HG03575 (cell line): ENCODE measurements around the gene ROR2.

Experiments used
- ATAC-seq: cut with Tn5 transposase; IDR thresholded peaks from one replicate; pipeline ENCODE4 v1.9.1; 2021; ENCODE audit not compliant: unreplicated experiment, insufficient number of reproducible peaks, low FRiP score; ENCODE audit errors: extremely low read depth

The ROR2 gene

DNA sequence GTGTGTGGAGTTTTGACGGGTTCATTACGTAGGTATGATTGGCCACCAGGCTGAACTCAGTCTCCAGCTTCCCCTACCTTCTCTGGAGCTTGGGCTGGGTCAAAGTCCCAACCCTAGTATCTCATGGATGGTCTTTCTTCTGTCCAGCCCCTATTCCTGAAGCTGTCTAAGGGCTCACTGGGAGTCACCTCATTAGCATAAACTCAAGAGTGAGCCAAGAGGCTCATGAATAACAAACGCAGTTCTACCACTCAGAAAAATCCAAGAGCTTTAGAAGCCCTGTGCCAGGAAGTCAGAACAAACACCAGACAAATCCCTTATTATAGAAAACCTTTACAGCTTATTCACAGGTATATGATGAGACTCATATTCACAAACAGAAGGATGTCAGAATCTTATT, 346.1 kb downstream of the ROR2 start:
- no peak for ATAC-seq

DNA sequence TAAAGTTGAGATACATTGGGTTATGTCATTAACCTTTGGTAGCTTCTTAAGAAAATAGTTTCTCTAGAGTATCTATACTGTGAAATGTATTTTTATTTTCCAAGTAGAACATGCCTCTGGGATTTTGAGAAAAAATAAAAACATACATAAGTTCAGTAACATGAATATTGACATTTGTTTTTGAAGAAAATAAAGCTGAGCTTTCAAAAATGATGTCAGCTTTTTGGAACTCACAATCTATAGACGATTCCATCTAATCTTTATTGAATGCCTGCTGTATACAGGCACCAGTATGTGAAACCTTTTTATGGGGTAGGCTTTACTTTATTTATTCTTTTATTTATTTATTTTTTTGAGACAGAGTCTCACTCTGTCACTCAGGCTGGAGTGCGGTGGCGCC, 350.5 kb downstream of the ROR2 start:
- no peak for ATAC-seq

DNA sequence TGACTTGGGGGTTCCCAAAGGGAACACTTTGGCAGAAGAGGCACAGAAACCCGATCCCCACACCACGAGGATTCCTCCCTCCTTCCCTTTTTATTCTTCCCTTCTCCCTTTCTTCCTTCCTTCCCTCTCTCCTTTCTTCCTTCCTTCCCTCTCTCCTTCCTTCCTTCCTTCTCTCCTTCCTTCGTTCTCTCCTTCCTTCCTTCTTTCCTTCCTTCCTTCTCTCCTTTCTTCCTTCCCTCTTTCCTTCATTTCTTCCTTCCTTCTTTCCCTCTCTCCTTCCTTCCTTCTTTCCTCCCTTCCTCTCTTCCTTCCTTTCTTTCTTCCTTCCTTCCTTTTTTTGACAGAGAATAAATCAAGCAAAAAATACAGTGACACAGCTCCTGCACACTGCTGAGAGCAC, 358.4 kb downstream of the ROR2 start:
- no peak for ATAC-seq

DNA sequence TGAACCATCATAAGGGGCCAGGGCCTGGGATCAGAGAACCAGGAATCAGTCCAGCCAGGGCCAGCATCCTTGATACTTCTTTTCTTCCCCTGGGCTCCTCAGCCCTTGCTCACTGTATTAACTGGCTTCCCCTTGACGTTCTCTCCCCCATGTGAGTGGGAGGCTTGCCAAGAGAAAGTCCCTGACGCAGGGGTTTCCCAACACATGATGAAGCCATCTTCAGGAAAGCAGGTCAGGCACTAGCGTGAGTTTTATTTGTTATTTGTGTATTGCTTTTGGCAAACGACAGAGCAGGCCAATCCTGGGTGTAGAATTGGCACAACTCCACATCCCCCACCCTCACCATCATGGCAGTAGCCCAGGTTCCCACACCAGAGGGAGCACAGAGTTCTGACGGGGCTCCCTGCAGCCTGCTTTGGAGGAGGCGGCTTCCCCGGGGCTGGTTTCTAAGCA, 360.9 kb downstream of the ROR2 start:
- no peak for ATAC-seq

DNA sequence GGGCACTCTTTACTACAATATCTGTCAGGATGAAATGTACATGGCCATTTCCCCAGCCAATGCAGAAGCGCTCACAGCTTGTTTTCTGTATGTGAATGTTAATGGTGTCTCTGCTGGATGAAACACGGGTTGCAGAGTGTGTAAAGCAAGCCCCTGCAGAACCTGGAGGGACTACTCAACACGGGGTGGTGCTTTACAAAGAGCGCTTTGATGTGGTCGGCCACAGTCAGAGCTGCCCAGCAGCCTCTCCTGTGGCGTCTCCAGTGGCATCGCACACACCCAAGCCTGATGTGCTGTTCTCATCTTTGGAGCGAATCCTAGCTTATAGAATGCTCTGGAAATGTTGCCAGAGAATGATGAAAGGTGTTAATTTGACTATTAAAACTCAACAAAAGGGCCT, 363.7 kb downstream of the ROR2 start:
- no peak for ATAC-seq

DNA sequence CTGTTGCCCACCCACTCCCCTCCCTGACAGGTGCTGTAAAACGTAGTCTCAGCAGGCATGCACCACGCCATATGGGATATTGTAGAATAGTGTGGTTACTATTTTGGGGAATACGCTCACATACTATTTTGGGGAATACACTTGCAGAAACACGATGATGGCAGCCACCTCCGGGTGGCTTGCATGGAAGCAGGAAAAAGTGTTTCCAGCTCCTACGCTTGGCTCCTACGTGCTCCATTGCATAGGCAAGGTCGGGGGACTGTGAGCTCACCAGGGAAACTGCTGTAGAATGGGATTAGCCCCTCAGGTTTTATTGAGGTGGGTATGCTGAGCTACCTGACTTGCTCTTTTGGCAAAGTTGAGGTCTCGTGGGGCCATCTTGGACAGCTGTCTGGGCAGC, 366.1 kb downstream of the ROR2 start:
- no peak for ATAC-seq

DNA sequence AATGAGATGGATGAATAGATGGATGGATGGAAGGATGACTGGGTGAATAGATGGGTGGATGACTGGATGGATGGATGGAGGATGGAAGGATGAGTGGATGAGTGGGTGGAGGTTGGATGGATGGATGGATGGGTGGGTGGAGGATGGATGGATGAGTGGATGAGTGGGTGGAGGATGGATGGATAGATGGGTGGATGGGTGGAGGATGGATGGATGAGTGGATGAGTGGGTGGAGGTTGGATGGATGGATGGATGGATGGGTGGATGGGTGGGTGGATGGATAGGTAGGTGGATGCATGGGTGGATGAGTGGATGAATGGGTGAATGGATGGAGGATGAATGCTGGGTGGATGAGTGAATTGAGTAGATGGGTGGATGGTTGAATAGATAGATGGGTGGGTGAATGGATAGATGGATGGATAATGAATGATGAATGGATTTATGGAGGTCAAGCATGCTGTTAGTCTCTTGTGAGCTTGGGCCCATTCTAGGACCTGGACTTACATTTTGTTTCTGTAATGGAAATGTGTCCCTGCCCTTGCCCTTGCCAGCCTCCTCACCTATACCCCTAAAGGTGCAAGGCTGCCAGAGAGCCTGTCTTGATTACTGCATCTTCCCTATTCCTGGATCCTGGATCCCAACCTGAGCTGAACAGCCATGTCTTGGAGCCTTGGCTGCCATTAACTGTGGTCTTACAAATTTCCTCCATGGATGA, 366.7 kb downstream of the ROR2 start:
- no peak for ATAC-seq

DNA sequence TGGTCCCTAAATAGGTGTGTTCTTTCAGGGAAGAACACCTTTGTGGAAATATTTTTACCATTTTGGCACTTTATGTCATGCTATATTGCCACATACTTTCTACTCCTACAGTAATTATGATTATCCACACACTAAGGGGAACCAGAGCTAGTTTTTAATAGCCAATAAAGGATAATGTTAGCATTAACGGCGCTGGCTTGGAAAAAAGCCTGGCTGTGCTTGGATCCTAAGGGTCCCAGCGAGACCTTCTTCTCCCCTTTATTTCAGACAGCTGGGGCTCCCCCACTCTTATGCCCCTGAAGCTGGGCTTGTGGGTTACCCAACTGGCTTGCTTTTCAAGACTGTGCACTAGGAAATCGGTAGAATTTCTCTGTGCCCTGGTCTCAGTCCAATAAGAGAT, 367.8 kb downstream of the ROR2 start:
- no peak for ATAC-seq

DNA sequence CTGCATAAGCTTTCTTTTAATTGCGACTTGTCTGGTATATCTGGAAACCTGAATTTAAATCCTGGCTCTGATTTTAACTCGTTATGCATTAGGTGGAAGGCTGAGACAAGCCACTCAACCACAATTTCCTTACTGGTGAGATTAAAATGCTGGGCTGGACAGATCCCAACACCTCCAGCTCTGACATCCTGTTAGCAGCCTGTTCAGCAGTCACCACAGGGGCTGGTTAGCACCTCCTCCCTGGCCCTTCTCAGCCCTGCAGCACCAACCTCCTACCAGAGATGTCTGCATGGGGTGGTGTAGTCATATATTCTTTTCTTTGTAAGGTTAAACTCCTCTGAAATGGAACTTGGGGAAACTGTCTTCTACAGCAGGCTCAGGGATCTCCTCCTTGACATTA, 369.9 kb downstream of the ROR2 start:
- ATAC-seq: no peak

DNA sequence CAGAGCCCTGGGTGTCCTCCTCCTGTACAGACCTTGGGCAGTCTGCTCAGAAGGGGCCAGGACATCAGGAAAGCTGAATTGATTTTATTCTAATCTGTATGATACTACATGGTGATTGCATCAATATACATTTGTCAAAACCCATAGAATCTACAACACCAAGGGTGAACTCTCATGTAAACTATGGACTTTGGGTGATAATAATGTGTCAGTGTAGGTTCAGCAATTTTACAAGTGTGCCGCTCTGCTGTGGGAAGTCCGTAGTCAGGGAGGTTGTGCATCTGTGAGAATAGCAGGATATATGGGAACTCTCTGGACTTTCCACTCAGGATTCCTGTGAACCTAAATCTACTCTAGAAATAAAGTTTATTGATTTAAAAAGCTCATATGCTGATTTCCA, 371.1 kb downstream of the ROR2 start:
- no peak for ATAC-seq

DNA sequence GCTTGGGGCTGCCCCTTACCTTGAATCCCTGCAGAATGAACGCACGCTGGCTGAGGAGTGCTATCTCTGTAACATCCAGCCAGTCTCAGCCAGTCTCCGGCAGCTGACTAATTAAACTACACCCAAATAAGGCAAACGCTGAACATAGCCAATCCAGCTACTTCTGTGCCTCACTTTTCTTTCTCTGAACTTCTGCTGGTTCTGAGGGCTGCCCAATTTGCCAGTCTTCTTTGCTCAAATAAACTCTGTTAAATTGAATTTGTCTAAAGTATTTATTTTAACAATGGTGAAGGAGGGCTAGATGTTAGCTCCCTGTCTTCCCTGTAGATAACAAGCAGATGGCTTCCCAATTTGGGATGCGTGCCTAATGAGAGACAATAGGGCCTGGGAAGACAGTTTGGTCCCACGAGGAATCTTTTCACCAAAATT, 372.4 kb downstream of the ROR2 start:
- no peak for ATAC-seq

DNA sequence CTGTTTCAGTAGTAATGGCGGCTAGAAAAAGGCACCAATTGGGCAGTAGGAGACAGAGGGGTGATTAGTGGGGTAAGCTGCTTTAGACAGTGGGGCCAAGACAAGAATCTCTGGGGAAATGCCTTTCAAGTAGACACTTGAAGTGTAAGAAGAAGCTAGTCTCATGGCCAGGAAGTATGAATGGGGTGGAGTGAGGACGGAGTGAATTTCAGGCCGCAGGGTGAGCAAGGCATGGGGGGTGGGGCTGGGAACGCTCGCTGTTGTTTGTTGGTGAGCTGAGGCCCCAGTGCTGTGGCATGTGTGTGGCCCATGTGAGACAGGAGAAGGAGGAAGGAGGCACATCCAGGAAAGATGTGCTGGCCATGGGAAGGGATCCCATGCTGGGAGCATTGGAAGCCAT, 377.2 kb downstream of the ROR2 start:
- ATAC-seq: no peak

DNA sequence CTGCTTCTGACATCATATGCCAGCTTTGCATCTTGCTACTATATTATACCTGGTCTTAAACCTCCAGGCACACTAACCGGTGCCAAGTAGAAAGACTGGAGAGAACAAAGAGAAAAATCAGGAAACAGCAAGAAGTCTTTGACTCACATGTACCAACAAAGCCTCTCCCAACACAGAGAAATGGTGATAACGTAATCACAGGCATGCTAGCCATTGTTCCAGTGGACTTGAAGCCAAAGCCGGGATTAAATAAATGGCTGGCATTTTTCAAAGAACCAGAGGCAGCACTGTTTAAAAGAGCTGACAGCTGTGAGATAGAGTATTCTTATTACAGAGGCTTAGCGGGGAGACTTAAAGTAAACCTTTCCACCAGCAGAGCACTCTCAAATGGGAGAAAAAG, 378.0 kb downstream of the ROR2 start:
- no peak for ATAC-seq

DNA sequence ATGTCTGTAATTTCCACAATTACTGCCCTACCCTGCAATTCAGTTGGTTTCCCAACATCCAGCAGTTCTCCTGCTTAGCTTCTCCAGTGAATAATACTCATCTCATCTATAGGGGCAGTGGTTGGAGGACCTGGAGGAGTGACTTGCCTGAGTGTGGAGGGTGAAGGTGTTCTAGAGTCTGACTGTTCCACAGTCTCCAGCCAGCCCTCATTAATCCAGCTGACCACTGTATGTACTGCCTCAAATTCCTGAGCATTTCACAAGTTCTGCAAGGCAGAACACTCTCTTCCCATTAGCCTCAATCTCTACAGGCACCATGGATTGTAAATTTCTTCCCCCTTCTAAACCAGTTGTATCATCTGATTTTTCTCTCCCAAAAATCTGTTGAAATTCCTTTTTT, 379.0 kb downstream of the ROR2 start:
- ATAC-seq: no peak

DNA sequence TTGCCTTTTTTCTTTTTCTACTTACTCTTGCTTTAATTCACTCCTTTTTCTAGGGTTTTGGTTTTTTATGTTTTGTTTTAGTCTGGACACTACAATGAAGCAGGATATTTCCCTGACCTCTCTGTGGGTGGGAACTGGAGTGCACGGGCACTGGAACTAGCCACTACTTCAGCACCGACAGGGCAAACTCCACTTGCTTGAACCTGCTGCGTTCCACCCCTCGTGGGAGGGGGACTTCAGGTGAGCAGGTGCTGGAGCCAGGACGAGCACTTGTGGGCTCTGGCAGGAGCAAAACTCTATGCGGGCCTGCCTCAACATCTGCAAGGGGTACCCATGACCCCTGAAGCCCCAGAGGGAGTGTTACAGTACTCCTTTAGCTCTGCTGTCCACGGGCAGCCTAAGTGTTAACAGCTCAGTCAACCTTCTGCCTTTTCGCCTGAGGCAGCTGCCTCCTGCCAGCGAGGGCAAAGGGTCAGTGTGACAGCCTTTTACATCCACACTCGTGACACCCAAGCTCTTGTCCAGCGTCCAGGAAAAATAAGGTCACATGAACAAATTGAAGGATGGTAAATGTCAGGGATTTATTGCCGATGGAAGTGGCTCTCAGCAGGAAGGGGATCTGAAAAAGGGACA, 382.3 kb downstream of the ROR2 start:
- no peak for ATAC-seq

DNA sequence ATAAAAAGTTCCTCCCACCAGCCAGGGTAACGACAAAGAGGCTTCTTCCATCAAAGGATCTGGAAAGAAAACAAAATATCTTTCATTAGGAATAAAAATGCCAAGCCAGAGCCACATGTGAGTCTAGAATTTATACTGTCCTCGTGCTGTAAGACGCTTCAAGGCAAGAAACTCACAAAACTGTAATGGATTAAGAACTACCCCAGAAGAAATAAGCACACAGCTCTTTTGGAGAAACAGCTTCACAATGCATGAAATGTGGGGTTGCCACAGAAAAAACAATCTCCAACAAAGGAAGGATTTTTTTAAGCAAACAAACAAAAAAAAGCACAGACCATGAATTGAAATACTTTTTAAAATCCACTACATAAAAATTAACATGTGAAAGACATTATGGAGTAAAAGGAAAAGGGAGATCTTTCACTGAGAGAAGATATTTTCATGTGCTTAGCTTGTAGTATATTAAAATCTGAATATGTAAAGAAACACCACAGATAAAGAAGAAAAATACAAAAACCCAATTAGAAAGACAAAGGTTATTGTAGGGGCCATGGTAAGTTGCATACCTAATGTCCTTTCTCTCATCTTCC, 385.9 kb downstream of the ROR2 start:
- ATAC-seq: no peak

DNA sequence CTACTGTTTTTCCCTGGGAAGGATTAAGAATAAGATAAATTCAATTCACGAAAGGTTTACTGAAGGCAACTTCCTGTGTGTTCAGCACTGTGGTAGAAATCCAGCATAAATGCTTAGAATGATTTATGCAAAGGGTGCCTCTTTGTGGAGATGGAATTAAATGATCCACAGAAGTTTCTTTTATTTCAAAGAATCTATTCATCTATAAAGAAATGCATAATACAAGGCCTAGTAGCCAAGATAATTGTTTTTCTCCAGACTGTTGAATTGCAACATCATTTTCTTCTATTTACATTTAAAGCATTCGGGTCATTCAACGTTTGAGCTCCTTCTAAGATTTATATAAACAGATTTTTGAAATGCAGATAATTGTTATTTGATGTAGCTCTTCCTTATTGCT, 387.6 kb downstream of the ROR2 start:
- no peak for ATAC-seq

DNA sequence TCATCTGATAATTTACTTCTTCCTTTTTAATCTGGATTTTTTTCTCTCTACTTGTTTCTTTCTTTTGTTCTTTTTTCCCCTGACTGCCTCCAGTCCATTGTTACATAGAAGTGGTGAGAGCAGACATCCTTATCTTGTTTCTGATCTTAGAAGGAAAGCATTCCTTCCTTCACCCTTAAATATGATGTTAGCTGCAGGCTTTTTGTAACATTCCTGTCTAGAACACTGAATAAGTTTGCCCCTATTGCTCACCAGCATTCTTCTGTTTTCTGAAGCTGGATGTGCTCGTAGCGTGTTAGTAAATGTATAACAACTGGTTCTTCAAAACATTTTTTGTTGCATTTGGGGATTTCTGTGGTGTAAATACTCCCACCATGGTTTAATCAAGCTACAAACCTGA, 389.7 kb downstream of the ROR2 start:
- ATAC-seq: no peak

DNA sequence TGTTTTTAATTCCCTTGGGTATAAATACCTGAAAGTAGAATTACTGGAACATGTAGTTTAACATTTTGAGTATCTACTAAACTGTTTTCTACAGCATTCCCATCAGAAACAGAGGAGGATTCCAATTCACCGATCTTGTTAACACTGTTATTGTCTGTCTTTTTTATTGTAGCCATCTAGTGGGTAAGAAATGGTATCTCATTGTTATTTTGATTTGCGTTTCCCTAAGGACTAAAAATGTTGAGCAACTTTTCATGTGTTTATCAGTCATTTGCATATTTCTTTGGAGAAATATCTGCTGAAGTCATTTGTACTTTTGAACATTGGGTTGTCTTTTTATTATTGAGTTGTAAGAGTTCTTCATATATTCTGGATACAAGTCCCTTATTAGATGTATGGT, 391.1 kb downstream of the ROR2 start:
- no peak for ATAC-seq

DNA sequence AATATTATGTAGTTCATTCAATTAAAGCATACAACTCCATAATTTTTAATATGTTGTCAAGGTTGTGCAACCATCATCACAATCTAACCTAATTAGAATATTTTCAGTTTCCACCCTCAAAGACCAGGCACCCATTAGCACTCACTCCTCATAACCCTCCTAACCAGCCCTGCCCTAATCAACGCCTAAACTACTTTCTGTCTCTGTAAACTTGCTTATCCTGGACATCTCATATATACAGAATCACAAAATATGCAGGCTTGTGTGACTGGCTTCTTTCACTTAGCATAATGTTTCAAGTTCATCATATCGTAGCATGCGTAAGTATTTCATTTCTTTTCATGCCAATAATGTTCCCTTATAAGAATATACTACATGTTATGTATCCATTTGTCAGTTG, 391.6 kb downstream of the ROR2 start:
- ATAC-seq: no peak

DNA sequence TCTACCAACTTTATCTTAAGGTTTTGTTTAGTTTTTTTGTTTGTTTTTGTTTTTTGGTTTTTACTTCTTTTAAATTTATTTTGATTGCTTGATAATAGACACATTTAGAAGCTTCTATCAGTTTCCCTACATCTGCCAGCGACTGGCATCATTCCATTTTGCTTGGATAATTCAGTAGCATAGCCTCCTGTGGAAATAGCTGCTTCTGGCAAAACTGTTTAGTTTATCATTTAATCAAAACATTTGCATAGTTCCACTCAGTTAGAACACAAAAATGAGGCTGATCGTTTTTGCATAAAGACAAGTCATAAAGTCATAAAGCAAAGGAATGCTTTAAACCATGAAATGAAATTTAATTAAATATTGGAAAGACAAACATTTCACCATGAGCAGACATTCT, 392.7 kb downstream of the ROR2 start:
- no peak for ATAC-seq
